ENCODE measurements around the gene PLB1.

GRCh38 chr2:28470759-28471158 is 25.1 kb upstream of the PLB1 start:
- TF ChIP-seq CTCF (conservative IDR thresholded peaks at IDR 0.05; ENCODE audit: low read length): no peak
- TF ChIP-seq EZH2phosphoT487 (IDR thresholded peaks at IDR 0.05; ENCODE audit: borderline replicate concordance, low read depth, low read length): no peak
